Endothelial cell (in vitro differentiated cells): Measurements from ENCODE around the gene NRROS. TPM values are rescaled to one million over a fixed set of nuclear protein-coding genes. Genes with fewer than 3 reads are reported as not detected.
A peak's percentile ranks its signal among the peaks of the same experiment; 100 is the strongest.
"Not testable (repeated sequence)": the region's sequence is repeated elsewhere in the genome, so short reads cannot be mapped to it uniquely, and the experiment has no call there.

ENCODE experiments used
- DNase-seq: peaks from one replicate; pipeline ENCODE4 v3.0.0; 2021; ENCODE audit warnings: low spot score
- H3K27ac Mint-ChIP-seq: one replicate; pipeline ENCODE4 v1.8.0; 2021; ENCODE audit warnings: mixed read lengths, inconsistent platforms; ENCODE audit not compliant: unreplicated experiment
- H3K27me3 Mint-ChIP-seq: one replicate; pipeline ENCODE4 v1.8.0; 2021; ENCODE audit warnings: mild to moderate bottlenecking, moderate library complexity, mixed read lengths, inconsistent platforms; ENCODE audit not compliant: unreplicated experiment
- H3K36me3 Mint-ChIP-seq: one replicate; pipeline ENCODE4 v1.8.0; 2021; ENCODE audit warnings: mild to moderate bottlenecking, low read depth, mixed read lengths, inconsistent platforms; ENCODE audit not compliant: unreplicated experiment
- H3K4me1 Mint-ChIP-seq: one replicate; pipeline ENCODE4 v1.8.0; 2021; ENCODE audit warnings: mild to moderate bottlenecking, mixed read lengths, inconsistent platforms; ENCODE audit not compliant: unreplicated experiment
- H3K4me3 Mint-ChIP-seq: one replicate; pipeline ENCODE4 v1.8.0; 2021; ENCODE audit warnings: mild to moderate bottlenecking, mixed read lengths, inconsistent platforms; ENCODE audit not compliant: unreplicated experiment
- H3K9me3 Mint-ChIP-seq: one replicate; pipeline ENCODE4 v1.8.0; 2021; ENCODE audit warnings: mixed read lengths, inconsistent platforms; ENCODE audit not compliant: unreplicated experiment
- total RNA-seq: library from RNA; stranded (reverse); fragmentation: NEBNext Ultra II Directional; extraction: Animal tissue kit (Norgen Biotek cat#: 25700); gene quantifications from one replicate; pipeline ENCODE4 v1.2.1, GENCODE V29; 2021; ENCODE audit not compliant: unreplicated experiment
- TF ChIP-seq, protein P1 (sequence below): fragments of 200-600 bp; sonication (generic); IDR thresholded peaks from one replicate; pipeline ENCODE4 v1.5.0; 2021; ENCODE audit warnings: antibody characterized with exemption; ENCODE audit not compliant: unreplicated experiment

The NRROS gene
- total RNA-seq, 1 donor from 2014 or later: 18.6 TPM

DNA sequence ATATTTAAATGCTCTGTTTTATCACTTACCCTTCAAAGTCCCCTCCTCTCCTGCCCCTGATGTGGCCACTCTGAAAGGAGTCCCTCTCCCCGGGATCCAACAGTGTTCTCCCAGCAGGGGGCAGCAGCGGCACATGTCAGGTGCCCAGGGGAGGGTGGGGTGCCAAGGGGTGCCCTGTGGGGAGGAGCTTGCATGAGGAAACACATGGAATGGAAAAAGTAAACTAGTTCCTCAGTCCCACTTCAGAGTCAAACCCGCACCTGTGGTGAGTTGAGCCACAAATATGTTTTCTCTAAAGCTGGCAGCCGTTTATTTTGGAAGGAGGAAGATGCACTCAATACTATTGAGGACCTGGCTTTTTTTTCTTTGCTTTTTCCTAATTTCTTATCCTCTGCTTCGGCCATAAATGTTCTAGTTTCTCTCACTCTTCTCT, 30.1 kb upstream of the NRROS start:
- no peaks in the 10 kb centered on the region for H3K9me3 Mint-ChIP-seq
- peaks cover 1% of the 10 kb centered on the region for H3K27me3 Mint-ChIP-seq
- peak overlapping the region; percentile 26 for H3K27ac Mint-ChIP-seq
- peaks cover 31% of the 10 kb centered on the region for H3K4me1 Mint-ChIP-seq
- no peaks in the 10 kb centered on the region for H3K36me3 Mint-ChIP-seq
- peak; percentile 97 for DNase-seq
- no peak overlapping the region for H3K4me3 Mint-ChIP-seq
- TF ChIP-seq, protein P1, sequence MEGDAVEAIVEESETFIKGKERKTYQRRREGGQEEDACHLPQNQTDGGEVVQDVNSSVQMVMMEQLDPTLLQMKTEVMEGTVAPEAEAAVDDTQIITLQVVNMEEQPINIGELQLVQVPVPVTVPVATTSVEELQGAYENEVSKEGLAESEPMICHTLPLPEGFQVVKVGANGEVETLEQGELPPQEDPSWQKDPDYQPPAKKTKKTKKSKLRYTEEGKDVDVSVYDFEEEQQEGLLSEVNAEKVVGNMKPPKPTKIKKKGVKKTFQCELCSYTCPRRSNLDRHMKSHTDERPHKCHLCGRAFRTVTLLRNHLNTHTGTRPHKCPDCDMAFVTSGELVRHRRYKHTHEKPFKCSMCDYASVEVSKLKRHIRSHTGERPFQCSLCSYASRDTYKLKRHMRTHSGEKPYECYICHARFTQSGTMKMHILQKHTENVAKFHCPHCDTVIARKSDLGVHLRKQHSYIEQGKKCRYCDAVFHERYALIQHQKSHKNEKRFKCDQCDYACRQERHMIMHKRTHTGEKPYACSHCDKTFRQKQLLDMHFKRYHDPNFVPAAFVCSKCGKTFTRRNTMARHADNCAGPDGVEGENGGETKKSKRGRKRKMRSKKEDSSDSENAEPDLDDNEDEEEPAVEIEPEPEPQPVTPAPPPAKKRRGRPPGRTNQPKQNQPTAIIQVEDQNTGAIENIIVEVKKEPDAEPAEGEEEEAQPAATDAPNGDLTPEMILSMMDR: peak; percentile 80

DNA sequence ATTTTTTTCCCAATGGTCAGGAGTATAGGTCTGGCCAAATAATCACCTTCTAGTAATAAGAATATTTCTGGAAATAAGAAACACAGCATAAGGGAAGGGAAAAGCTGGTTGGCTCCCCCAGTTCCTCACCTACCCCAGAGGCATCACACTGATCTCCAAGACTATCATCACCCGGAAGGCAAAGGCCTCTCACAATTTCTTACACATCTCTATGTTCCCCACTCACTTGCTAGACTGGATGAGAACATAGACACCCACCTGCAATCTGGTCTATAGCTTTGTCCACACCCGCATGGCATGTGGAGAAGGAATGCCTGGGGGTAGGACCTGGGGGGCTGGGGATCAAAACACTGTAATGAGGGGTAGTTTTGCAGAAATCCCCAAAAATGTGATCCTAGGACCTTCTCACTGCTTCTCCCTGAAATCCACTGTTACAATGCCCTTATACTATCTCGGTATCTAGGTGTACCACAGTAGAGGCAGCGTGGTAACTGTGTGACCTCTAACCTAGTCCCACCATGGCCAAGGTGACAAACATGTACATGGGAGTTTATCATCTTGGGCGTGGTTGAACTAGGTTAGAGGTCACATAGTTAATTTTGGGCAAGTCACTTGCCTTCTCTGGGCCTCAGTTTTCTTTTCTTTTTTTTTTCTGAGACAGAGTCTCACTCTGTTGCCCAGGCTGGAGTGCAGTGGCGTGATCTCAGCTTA, 29.5 kb upstream of the NRROS start:
- no peaks in the 10 kb centered on the region for H3K36me3 Mint-ChIP-seq
- no peak for DNase-seq
- TF ChIP-seq, protein P1: no peak
- H3K9me3 Mint-ChIP-seq: no peaks in the 10 kb centered on the region
- H3K27me3 Mint-ChIP-seq: peaks cover 1% of the 10 kb centered on the region
- H3K4me3 Mint-ChIP-seq: no peak overlapping the region
- H3K27ac Mint-ChIP-seq: peak overlapping the region; percentile 26
- peaks cover 31% of the 10 kb centered on the region for H3K4me1 Mint-ChIP-seq

DNA sequence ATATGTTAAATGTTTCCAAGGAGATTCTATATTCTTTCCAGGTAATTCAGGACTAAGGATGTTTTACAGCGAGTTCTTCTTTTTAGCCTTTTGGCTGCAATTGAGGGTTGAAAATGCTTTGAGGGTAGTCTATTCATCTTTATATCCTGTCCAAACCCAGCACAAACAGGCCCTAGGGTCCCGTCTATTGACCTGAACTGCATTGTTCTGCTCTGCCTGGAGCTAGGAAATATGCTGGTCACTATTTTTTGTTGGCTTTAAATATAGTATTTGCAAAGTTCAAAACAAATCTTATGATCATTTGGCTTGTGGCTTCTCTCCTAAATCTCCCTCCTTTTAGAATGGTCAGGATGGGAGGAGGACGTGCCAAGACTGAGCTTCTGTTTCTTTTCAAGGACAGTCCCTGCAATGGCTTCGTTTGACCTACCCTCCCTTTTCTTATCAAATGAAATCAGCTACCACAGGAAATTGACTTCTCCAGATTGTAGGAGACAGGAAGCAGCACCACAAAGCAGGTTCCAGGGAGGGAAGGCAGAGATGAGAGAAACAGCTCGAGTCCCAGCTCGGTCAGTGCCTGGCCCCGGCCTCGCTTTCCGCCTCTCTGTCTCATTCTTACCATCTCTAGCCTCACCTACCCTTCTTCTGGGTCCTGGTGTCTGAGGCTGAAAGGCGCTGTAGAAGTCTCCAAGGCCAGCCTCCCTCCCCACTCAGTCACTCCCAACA, 27.6 kb upstream of the NRROS start:
- H3K27me3 Mint-ChIP-seq: peaks cover 1% of the 10 kb centered on the region
- peak overlapping the region; percentile 99 for H3K27ac Mint-ChIP-seq
- TF ChIP-seq, protein P1: no peak
- no peaks in the 10 kb centered on the region for H3K9me3 Mint-ChIP-seq
- peak; percentile 41 for DNase-seq
- peaks cover 31% of the 10 kb centered on the region for H3K4me1 Mint-ChIP-seq
- peak overlapping the region; percentile 80 for H3K4me3 Mint-ChIP-seq
- no peaks in the 10 kb centered on the region for H3K36me3 Mint-ChIP-seq

DNA sequence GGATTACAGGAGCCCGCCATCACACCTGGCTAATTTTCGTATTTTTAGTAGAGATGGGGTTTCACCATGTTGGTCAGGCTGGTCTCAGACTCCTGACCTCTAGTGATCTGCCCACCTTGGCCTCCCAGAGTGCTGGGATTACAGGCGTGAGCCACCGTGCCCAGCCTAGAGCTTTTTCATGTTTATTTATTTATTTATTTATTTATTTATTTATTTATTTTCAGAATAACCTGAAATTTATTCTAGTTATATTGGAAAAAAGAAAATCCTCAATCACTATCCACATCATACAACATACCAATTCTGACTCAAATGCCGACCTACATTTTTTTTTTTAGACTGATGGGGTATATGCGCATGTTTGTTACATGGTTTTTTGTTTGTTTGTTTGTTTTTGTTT, 24.3 kb upstream of the NRROS start:
- peaks cover 42% of the 10 kb centered on the region for H3K4me1 Mint-ChIP-seq
- DNase-seq, H3K27me3 Mint-ChIP-seq, H3K27ac Mint-ChIP-seq, H3K9me3 Mint-ChIP-seq, H3K4me3 Mint-ChIP-seq, H3K36me3 Mint-ChIP-seq: not testable (repeated sequence)

DNA sequence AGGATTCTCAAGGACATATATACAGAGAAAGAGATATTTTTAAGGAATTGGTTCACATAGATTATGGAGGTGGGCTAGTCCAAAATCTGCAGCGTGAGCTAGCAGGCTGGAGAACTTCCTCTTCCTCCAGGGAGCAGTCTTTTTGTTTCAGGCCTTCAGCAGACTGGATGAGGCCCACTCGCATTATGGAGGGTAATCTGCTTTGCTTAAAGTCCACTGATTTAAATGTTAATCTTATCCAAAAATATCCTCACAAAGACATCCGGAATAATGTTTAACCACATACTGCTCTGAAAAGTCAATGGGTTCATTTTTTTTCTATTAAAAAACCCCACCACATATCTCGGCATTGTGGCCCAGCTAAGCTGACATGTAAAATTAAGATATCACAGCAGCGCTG, 22.2 kb upstream of the NRROS start:
- DNase-seq: no peak
- TF ChIP-seq, protein P1: no peak
- no peak overlapping the region for H3K27ac Mint-ChIP-seq
- H3K36me3 Mint-ChIP-seq: no peaks in the 10 kb centered on the region
- H3K27me3 Mint-ChIP-seq: peaks cover 5% of the 10 kb centered on the region
- no peaks in the 10 kb centered on the region for H3K9me3 Mint-ChIP-seq
- H3K4me1 Mint-ChIP-seq: peaks cover 37% of the 10 kb centered on the region
- H3K4me3 Mint-ChIP-seq: no peak overlapping the region
